Neural cell (in vitro differentiated cells): ENCODE data around the gene VARS2. TPM values are rescaled to one million over a fixed set of nuclear protein-coding genes. Genes with fewer than 3 reads are reported as not detected.
A peak's percentile ranks its signal among the peaks of the same experiment; 100 is the strongest.

Source experiments
- H2AFZ ChIP-seq: fragments of 200-600, 300-800 bp; sonication (generic), shearing (Covaris generic); 2 replicates; pipeline ENCODE4 v1.6.0; 2014; ENCODE audit warnings: low read depth, mild to moderate bottlenecking, antibody characterized with exemption, low read length, moderate library complexity
- H3F3A ChIP-seq: fragments of 200-600 bp; shearing (Covaris generic); 2 replicates; pipeline ENCODE4 v1.6.1; 2016; ENCODE audit warnings: mild to moderate bottlenecking, moderate library complexity, mixed read lengths, antibody characterized with exemption, low read length; ENCODE audit not compliant: insufficient read depth, poor library complexity, severe bottlenecking
- H3K27ac ChIP-seq: fragments of 200-600, 300-800 bp; sonication (generic), shearing (Covaris generic); 2 replicates; pipeline ENCODE4 v1.5.1; 2014; ENCODE audit warnings: mild to moderate bottlenecking, low read length, moderate library complexity
- H3K27me3 ChIP-seq: fragments of 300-800, 200-600 bp; sonication (generic), shearing (Covaris generic); 2 replicates; pipeline ENCODE4 v1.6.0; 2014; ENCODE audit warnings: mild to moderate bottlenecking, low read depth, low read length, moderate library complexity; ENCODE audit not compliant: insufficient read depth
- H3K36me3 ChIP-seq: fragments of 300-800, 200-600 bp; sonication (generic), shearing (Covaris generic); 2 replicates; pipeline ENCODE4 v1.5.1; 2014; ENCODE audit warnings: mild to moderate bottlenecking, antibody characterized with exemption, low read length, moderate library complexity; ENCODE audit not compliant: insufficient read depth
- H3K4me2 ChIP-seq: fragments of 300-800, 200-600 bp; sonication (generic), shearing (Covaris generic); 2 replicates; pipeline ENCODE4 v1.6.0; 2014; ENCODE audit warnings: mild to moderate bottlenecking, low read length
- H3K4me3 ChIP-seq: fragments of 300-800, 200-600 bp; sonication (generic), shearing (Covaris generic); 2 replicates; pipeline ENCODE4 v1.5.1; 2014; ENCODE audit warnings: mild to moderate bottlenecking, low read length, moderate library complexity
- H3K79me2 ChIP-seq: fragments of 200-600 bp; shearing (Covaris generic); replicated peaks from 2 replicates; pipeline ENCODE4 v1.6.0; 2014; ENCODE audit warnings: mild to moderate bottlenecking, low read length, moderate library complexity; ENCODE audit not compliant: insufficient read depth
- H3K9ac ChIP-seq: fragments of 300-800, 200-600 bp; sonication (generic), shearing (Covaris generic); 2 replicates; pipeline ENCODE4 v1.6.1; 2016; ENCODE audit warnings: mild to moderate bottlenecking, low read length, mixed read lengths
- H3K9me2 ChIP-seq: fragments of 200-600 bp; shearing (Covaris generic); 2 replicates; pipeline ENCODE4 v1.6.1; 2016; ENCODE audit warnings: mild to moderate bottlenecking, low read length, mixed read lengths; ENCODE audit not compliant: insufficient read depth
- H3K9me3 ChIP-seq: fragments of 200-600, 300-800 bp; sonication (generic), shearing (Covaris generic); 2 replicates; pipeline ENCODE4 v1.6.1; 2016; ENCODE audit warnings: mild to moderate bottlenecking, mixed run types, low read length, moderate library complexity, mixed read lengths
- H4K20me1 ChIP-seq: fragments of 200-600 bp; shearing (Covaris generic); 2 replicates; pipeline ENCODE4 v1.6.1; 2016; ENCODE audit warnings: mild to moderate bottlenecking, mixed run types; ENCODE audit not compliant: insufficient read depth
- EP300 ChIP-seq: fragments of 450-650 bp; conservative IDR thresholded peaks from 2 replicates; pipeline ENCODE4 v1.6.1; 2014; ENCODE audit warnings: antibody characterized with exemption, mild to moderate bottlenecking, moderate library complexity; ENCODE audit not compliant: poor library complexity, severe bottlenecking
- EZH2 ChIP-seq: fragments of 200-600, 300-800 bp; shearing (Covaris generic), sonication (generic); IDR thresholded peaks from 2 replicates; pipeline ENCODE4 v1.6.1; 2014; ENCODE audit warnings: antibody characterized with exemption, low read length, borderline replicate concordance, mild to moderate bottlenecking; ENCODE audit not compliant: insufficient read depth, poor library complexity, severe bottlenecking
- MXI1 ChIP-seq: fragments of 450-650 bp; conservative IDR thresholded peaks from 2 replicates; pipeline ENCODE4 v1.6.1; 2014; ENCODE audit warnings: antibody characterized with exemption, mild to moderate bottlenecking; ENCODE audit not compliant: poor library complexity, severe bottlenecking
- POLR2AphosphoS5 ChIP-seq: IDR thresholded peaks from 2 replicates; pipeline ENCODE4 v1.6.1; 2012
- RAD21 ChIP-seq: fragments of 450-650 bp; conservative IDR thresholded peaks from 2 replicates; pipeline ENCODE4 v1.6.1; 2014; ENCODE audit warnings: antibody characterized with exemption, mild to moderate bottlenecking, moderate library complexity
- SMC3 ChIP-seq: fragments of 450-650 bp; conservative IDR thresholded peaks from 2 replicates; pipeline ENCODE4 v1.6.1; 2014; ENCODE audit warnings: antibody characterized with exemption, mild to moderate bottlenecking, moderate library complexity; ENCODE audit not compliant: poor library complexity
- TAF1 ChIP-seq: IDR thresholded peaks from 2 replicates; pipeline ENCODE4 v1.6.1; 2012; ENCODE audit warnings: low read depth
- polyA plus RNA-seq: library from polyadenylated mRNA; depleted of rRNA; stranded (reverse); fragments of >200 nt; gene quantifications from 2 replicates; pipeline ENCODE4 v1.2.3, GENCODE V29; 2014
- TF ChIP-seq, protein P1 (sequence below): fragments of 450-650 bp; IDR thresholded peaks from 2 replicates; pipeline ENCODE4 v1.5.1; 2014; ENCODE audit warnings: antibody characterized with exemption, mild to moderate bottlenecking, moderate library complexity; ENCODE audit not compliant: poor library complexity, severe bottlenecking
- TF ChIP-seq, protein P2 (sequence below): IDR thresholded peaks from 2 replicates; pipeline ENCODE4 v1.6.1; 2012; ENCODE audit warnings: borderline replicate concordance

VARS2 gene
- polyA plus RNA-seq, 1 donor from 2014 or later, result 93.4 TPM

DNA sequence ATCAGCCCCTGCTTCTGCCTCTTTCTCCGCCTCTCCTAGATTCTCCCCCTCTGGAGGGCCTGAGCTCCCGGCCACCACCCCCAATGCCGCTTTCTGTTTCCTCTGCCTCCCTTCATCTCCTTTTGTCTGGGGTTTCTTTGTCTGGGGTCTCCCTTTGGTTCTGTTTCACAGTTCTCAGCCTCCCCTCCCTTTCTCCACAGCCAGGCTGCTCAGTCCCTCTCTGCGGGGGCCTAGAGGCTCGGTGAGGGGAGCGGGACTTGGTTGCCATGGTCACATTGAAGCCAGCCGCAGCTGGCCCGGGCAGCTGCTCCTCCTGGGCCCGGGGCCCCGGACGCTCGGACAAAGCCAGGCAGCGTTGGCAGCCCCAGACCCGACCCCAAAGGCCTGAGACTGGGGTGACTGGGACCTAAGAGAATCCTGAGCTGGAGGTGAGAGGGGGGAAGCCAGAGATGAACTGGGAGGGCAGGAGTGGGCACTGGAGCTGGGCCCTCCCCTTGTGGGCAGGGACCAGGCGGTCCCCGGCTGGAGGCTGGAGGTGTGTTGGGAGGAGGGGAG, 33.3 kb upstream of the VARS2 start:
- H3K27me3 ChIP-seq, result no peaks in the 10 kb centered on the region
- no peaks in the 10 kb centered on the region for H3K36me3 ChIP-seq
- peak overlapping the region; percentile 72 for H3K4me3 ChIP-seq
- H3K27ac ChIP-seq, result peak overlapping the region; percentile 100
- no peaks in the 10 kb centered on the region for H4K20me1 ChIP-seq
- H3K4me2 ChIP-seq, result peak overlapping the region; percentile 84
- peaks cover 70% of the 10 kb centered on the region for H3K79me2 ChIP-seq
- H3F3A ChIP-seq, result peaks cover 26% of the 10 kb centered on the region
- no peaks in the 10 kb centered on the region for H3K9me3 ChIP-seq
- peak overlapping the region; percentile 63 for H2AFZ ChIP-seq
- TF ChIP-seq MXI1 (peak; percentile 47), POLR2AphosphoS5 (peak; percentile 57), EZH2 (no peak), EP300 (peak; percentile 64), RAD21 (no peak), TAF1 (peak; percentile 66), SMC3 (peak; percentile 28)
- TF ChIP-seq, protein P1, sequence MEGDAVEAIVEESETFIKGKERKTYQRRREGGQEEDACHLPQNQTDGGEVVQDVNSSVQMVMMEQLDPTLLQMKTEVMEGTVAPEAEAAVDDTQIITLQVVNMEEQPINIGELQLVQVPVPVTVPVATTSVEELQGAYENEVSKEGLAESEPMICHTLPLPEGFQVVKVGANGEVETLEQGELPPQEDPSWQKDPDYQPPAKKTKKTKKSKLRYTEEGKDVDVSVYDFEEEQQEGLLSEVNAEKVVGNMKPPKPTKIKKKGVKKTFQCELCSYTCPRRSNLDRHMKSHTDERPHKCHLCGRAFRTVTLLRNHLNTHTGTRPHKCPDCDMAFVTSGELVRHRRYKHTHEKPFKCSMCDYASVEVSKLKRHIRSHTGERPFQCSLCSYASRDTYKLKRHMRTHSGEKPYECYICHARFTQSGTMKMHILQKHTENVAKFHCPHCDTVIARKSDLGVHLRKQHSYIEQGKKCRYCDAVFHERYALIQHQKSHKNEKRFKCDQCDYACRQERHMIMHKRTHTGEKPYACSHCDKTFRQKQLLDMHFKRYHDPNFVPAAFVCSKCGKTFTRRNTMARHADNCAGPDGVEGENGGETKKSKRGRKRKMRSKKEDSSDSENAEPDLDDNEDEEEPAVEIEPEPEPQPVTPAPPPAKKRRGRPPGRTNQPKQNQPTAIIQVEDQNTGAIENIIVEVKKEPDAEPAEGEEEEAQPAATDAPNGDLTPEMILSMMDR, result no peak
- TF ChIP-seq, protein P2, sequence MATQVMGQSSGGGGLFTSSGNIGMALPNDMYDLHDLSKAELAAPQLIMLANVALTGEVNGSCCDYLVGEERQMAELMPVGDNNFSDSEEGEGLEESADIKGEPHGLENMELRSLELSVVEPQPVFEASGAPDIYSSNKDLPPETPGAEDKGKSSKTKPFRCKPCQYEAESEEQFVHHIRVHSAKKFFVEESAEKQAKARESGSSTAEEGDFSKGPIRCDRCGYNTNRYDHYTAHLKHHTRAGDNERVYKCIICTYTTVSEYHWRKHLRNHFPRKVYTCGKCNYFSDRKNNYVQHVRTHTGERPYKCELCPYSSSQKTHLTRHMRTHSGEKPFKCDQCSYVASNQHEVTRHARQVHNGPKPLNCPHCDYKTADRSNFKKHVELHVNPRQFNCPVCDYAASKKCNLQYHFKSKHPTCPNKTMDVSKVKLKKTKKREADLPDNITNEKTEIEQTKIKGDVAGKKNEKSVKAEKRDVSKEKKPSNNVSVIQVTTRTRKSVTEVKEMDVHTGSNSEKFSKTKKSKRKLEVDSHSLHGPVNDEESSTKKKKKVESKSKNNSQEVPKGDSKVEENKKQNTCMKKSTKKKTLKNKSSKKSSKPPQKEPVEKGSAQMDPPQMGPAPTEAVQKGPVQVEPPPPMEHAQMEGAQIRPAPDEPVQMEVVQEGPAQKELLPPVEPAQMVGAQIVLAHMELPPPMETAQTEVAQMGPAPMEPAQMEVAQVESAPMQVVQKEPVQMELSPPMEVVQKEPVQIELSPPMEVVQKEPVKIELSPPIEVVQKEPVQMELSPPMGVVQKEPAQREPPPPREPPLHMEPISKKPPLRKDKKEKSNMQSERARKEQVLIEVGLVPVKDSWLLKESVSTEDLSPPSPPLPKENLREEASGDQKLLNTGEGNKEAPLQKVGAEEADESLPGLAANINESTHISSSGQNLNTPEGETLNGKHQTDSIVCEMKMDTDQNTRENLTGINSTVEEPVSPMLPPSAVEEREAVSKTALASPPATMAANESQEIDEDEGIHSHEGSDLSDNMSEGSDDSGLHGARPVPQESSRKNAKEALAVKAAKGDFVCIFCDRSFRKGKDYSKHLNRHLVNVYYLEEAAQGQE, result peak; percentile 86
- peak overlapping the region; percentile 99 for H3K9ac ChIP-seq
- no peaks in the 10 kb centered on the region for H3K9me2 ChIP-seq

DNA sequence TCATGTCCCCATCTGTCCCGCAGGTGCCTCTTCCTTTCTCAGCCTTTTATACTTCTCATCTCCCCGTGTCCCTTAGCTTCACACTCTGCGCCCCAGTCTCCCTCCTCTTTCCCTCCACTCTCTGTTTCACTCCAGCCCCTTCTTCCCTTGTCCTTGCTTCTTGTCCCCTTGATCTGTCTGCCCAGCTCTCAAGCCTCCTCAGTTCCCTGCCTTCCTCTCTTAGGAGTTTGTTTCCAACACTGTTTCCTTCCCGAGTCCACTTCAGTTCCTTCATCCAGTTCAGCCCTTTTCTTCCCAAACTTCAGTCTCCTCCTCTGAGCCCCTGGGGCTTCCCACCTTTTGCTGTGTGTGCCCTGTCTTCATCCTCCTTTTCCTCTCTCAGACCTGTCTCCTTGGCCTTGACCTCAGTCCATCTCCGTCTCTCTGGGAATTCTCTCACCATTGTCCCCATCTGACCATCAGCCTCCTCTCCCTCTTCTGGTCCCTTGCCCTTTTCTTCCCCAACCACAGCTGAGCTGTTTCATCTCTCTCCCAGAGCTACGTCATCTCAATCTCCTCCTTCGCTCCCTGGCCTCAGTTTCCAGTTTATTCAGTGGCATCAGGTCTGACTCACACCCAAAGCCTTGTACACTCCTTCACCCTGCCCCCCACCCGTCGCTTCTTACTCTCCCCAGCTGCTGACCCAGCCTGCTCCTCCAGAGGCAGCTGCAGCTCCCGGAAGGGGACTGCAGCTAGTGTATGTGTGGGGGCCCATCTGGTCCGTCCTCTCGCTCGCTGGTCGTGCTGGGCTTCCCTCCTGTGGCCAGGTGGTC, 32.4 kb upstream of the VARS2 start:
- Histone ChIP-seq H3K27ac (peak overlapping the region; percentile 100), H3K9ac (peak overlapping the region; percentile 99), H3K9me2 (no peaks in the 10 kb centered on the region), H3K4me2 (peak overlapping the region; percentile 84), H3K9me3 (no peaks in the 10 kb centered on the region), H3F3A (peaks cover 26% of the 10 kb centered on the region), H2AFZ (no peak overlapping the region), H3K79me2 (peaks cover 78% of the 10 kb centered on the region), H3K36me3 (no peaks in the 10 kb centered on the region), H4K20me1 (no peaks in the 10 kb centered on the region), H3K4me3 (peak overlapping the region; percentile 72), H3K27me3 (no peaks in the 10 kb centered on the region)
- TF ChIP-seq, protein P2, result no peak
- TF ChIP-seq SMC3 (no peak), TAF1 (peak; percentile 6)
